ENCODE results near the gene PRKCE.

GRCh38 chr2:45651415-45652089 lies at the start of gene PRKCE:
- TF ChIP-seq CTCF (conservative IDR thresholded peaks at IDR 0.05 in 1 of 2, IDR thresholded peaks at IDR 0.05 in 1 of 2; ENCODE audit: low read depth in 1 of 2, low read length in 2 of 2) (no peak), EZH2 (IDR thresholded peaks at IDR 0.05; ENCODE audit: low read length, missing control alignments) (no peak)

Data from fibroblast of lung (primary cell).